ENCODE measurements around the gene CPTP.

Gene CPTP

GRCh38 chr1:1360506-1361169, 36.0 kb downstream of the CPTP start:
- no peaks in the 10 kb centered on the region for H3K36me3 ChIP-seq (ENCODE audit: low read depth)
- peak overlapping the region; percentile 34 for H3K27ac ChIP-seq (ENCODE audit: poor library complexity, severe bottlenecking)
- peak; percentile 76 for DNase-seq (ENCODE audit: low spot score)
- TF ChIP-seq CTCF (IDR thresholded peaks at IDR 0.05; ENCODE audit: poor library complexity, severe bottlenecking): no peak
- H3K27me3 ChIP-seq (ENCODE audit: insufficient read depth, poor library complexity, severe bottlenecking): no peaks in the 10 kb centered on the region
- H3K4me3 ChIP-seq (ENCODE audit: severe bottlenecking): no peak overlapping the region
- peak; percentile 73 for ATAC-seq (ENCODE audit: low read depth)
- H3K9me3 ChIP-seq (ENCODE audit: severe bottlenecking): no peaks in the 10 kb centered on the region
- peaks cover 13% of the 10 kb centered on the region for H3K4me1 ChIP-seq (ENCODE audit: insufficient read depth, poor library complexity, severe bottlenecking)

- no peak for TF ChIP-seq CTCF (IDR thresholded peaks at IDR 0.05; ENCODE audit: poor library complexity, severe bottlenecking)
- ATAC-seq (ENCODE audit: low read depth) (no peak), DNase-seq (ENCODE audit: low spot score) (no peak)
- H3K9me3 ChIP-seq (ENCODE audit: severe bottlenecking): no peaks in the 10 kb centered on the region
- no peak overlapping the region for H3K27ac ChIP-seq (ENCODE audit: poor library complexity, severe bottlenecking)
- H3K36me3 ChIP-seq (ENCODE audit: low read depth): no peaks in the 10 kb centered on the region
- no peaks in the 10 kb centered on the region for H3K27me3 ChIP-seq (ENCODE audit: insufficient read depth, poor library complexity, severe bottlenecking)
- peaks cover 13% of the 10 kb centered on the region for H3K4me1 ChIP-seq (ENCODE audit: insufficient read depth, poor library complexity, severe bottlenecking)
- no peak overlapping the region for H3K4me3 ChIP-seq (ENCODE audit: severe bottlenecking)
These were observed 36.8 kb downstream of the CPTP start for GRCh38 chr1:1361233-1361981.

- ATAC-seq (ENCODE audit: low read depth) (no peak), DNase-seq (ENCODE audit: low spot score) (no peak)
- no peaks in the 10 kb centered on the region for H3K9me3 ChIP-seq (ENCODE audit: severe bottlenecking)
- H3K4me1 ChIP-seq (ENCODE audit: insufficient read depth, poor library complexity, severe bottlenecking): peaks cover 13% of the 10 kb centered on the region
- no peak for TF ChIP-seq CTCF (IDR thresholded peaks at IDR 0.05; ENCODE audit: poor library complexity, severe bottlenecking)
- H3K4me3 ChIP-seq (ENCODE audit: severe bottlenecking): no peak overlapping the region
- no peaks in the 10 kb centered on the region for H3K27me3 ChIP-seq (ENCODE audit: insufficient read depth, poor library complexity, severe bottlenecking)
- H3K27ac ChIP-seq (ENCODE audit: poor library complexity, severe bottlenecking): no peak overlapping the region
- no peaks in the 10 kb centered on the region for H3K36me3 ChIP-seq (ENCODE audit: low read depth)
These were observed 37.4 kb downstream of the CPTP start for GRCh38 chr1:1361982-1362423.

- Histone ChIP-seq H3K27ac (ENCODE audit: poor library complexity, severe bottlenecking) (no peak overlapping the region), H3K4me3 (ENCODE audit: severe bottlenecking) (no peak overlapping the region), H3K9me3 (ENCODE audit: severe bottlenecking) (no peaks in the 10 kb centered on the region), H3K4me1 (ENCODE audit: insufficient read depth, poor library complexity, severe bottlenecking) (peaks cover 13% of the 10 kb centered on the region), H3K27me3 (ENCODE audit: insufficient read depth, poor library complexity, severe bottlenecking) (no peaks in the 10 kb centered on the region), H3K36me3 (ENCODE audit: low read depth) (no peaks in the 10 kb centered on the region)
- DNase-seq (ENCODE audit: low spot score): no peak
- no peak for TF ChIP-seq CTCF (IDR thresholded peaks at IDR 0.05; ENCODE audit: poor library complexity, severe bottlenecking)
- ATAC-seq (ENCODE audit: low read depth): 0 out of 3 replicates have a peak, but pooled peaks have one; percentile 9
These were observed 39.7 kb downstream of the CPTP start for GRCh38 chr1:1364266-1364665.
